Uterus (tissue), 4 donors: ENCODE data around the gene VAMP2. TPM values are rescaled to one million over a fixed set of nuclear protein-coding genes. Genes with fewer than 3 reads are reported as not detected.

Source experiments
- DNase-seq, 2 donors: peaks; one replicate each; pipeline ENCODE4 v3.0.0-alpha.2; 2019 to 2020
- H3K27ac ChIP-seq, 2 donors: fragments of 200-600 bp; sonication (generic); 1 replicate in 1 of 2; 2 replicates in 1 of 2; pipeline ENCODE4 v1.5.1; 2016 to 2018
- H3K27me3 ChIP-seq, 2 donors: fragments of 200-600 bp; sonication (generic); one replicate each; pipeline ENCODE4 v1.5.1; 2018 to 2019; ENCODE audit warnings: control low read depth in 1 of 2
- H3K36me3 ChIP-seq, 2 donors: fragments of 200-600 bp; sonication (generic); one replicate each; pipeline ENCODE4 v1.5.1; 2019; ENCODE audit warnings: control low read depth in 1 of 2
- H3K4me1 ChIP-seq, 2 donors: fragments of 200-600 bp; sonication (generic); one replicate each; pipeline ENCODE4 v1.5.1; 2018 to 2019; ENCODE audit warnings: control low read depth in 1 of 2
- H3K4me3 ChIP-seq, 2 donors: fragments of 200-600 bp; sonication (generic); 1 replicate in 1 of 2; 2 replicates in 1 of 2; pipeline ENCODE4 v1.5.1; 2018 to 2019; ENCODE audit warnings: mild to moderate bottlenecking in 1 of 2
- H3K9me3 ChIP-seq, 2 donors: fragments of 200-600 bp; sonication (generic); one replicate each; pipeline ENCODE4 v1.5.1; 2019; ENCODE audit warnings: control low read depth in 1 of 2
- POLR2A ChIP-seq, 2 donors: fragments of 450-650 bp; IDR thresholded peaks; one replicate each; pipeline ENCODE4 v1.6.1; 2016; ENCODE audit warnings: antibody characterized with exemption in 2 of 2, mild to moderate bottlenecking in 1 of 2, moderate library complexity in 1 of 2
- intact Hi-C: fragments of 100-400 bp; cut with DNase I; formaldehyde crosslinking; loops from one replicate; pipeline ENCODE4 v1.15.1; 2023; ENCODE audit warnings: low total_unique reads
- total RNA-seq, 4 donors: library from RNA; depleted of rRNA in 3 of 4; stranded (reverse); fragments of >200 nt in 3 of 4; gene quantifications; one replicate each; pipeline versions ENCODE4 v1.1.0 to v1.2.4, GENCODE V29; 2014 to 2023
- TF ChIP-seq, protein P1 (sequence below), 4 experiments: fragments of 200-600 bp in 2 of 4; fragments of 450-650 bp in 2 of 4; sonication (generic) in 2 of 4; IDR thresholded peaks; one replicate each; pipeline ENCODE4 v1.5.1; 2016 to 2019; ENCODE audit warnings: antibody characterized with exemption in 4 of 4, mild to moderate bottlenecking in 2 of 4, moderate library complexity in 1 of 4
- donor health status: DM: yes; HTN: yes; CAD: no.

Gene VAMP2
- total RNA-seq, 4 donors from 2014 or later = 6.7 to 150 (median 14.1) TPM

DNA sequence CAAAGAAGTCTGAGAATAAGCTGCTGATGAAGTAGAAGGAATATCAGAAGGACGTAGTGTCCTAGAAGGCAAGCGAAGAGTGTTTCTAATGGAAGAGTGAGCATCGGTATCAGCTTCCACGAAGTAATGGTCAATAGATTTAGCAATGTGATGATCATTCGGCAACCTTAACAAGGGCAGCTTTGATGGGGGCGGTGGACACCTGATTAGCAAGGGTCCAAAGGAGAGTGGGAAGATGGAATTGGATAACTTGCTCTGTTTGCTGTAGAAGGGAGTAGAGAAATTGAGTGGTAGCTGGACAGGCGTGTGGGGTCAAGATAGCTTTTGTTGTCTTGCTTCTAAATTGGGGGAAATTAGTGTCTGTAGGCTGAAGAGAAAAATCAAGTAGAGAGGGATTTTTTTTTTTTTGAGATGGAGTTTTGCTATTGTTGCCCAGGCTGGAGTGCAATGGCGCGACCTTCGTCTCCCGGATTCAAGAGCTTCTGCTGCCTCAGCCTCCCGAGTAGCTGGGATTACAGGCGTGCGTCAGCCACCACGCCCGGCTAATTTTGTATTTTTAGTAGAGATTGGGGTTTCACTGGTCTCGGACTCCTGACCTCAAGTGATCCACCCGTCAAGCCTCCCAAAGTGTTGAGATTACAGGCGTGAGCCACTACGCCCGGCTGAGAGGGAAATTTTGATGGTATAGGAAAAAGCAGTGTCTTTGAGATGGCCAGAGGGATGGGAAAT lies 24.9 kb downstream of the VAMP2 start:
- no peaks in the 10 kb centered on the region for H3K36me3 ChIP-seq
- peaks cover 0 to 5% of the 10 kb centered on the region in 2 donors for H3K4me1 ChIP-seq
- intact Hi-C loops = no loop called here
- TF ChIP-seq, protein P1, sequence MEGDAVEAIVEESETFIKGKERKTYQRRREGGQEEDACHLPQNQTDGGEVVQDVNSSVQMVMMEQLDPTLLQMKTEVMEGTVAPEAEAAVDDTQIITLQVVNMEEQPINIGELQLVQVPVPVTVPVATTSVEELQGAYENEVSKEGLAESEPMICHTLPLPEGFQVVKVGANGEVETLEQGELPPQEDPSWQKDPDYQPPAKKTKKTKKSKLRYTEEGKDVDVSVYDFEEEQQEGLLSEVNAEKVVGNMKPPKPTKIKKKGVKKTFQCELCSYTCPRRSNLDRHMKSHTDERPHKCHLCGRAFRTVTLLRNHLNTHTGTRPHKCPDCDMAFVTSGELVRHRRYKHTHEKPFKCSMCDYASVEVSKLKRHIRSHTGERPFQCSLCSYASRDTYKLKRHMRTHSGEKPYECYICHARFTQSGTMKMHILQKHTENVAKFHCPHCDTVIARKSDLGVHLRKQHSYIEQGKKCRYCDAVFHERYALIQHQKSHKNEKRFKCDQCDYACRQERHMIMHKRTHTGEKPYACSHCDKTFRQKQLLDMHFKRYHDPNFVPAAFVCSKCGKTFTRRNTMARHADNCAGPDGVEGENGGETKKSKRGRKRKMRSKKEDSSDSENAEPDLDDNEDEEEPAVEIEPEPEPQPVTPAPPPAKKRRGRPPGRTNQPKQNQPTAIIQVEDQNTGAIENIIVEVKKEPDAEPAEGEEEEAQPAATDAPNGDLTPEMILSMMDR (IDR thresholded peaks at IDR 0.05) = no peak
- peak overlapping the region; percentile 80 to 96 for H3K27ac ChIP-seq
- H3K4me3 ChIP-seq = peak overlapping the region in 1 of 2 donors; percentile 8
- no peaks in the 10 kb centered on the region for H3K9me3 ChIP-seq
- H3K27me3 ChIP-seq = no peaks in the 10 kb centered on the region
- peak in 1 of 2 donors; percentile 25 for DNase-seq

DNA sequence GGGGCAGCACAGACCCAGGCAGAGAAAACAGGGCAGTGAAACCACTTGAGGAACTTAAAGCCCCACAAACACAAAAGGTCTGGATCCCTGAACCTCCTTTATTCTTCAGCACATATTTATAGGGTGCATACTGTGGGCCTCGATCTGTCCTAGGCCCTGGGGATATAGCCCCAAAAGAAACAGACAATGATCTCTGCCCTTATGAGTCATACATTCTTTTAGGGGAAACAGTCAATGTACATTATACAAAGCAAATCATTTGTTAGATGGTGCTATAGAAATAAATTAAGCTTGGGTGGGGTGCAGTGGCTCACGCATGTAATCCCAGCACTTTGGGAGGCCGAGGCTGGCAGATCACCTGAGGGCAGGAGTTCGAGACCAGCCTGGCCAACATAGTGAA lies 28.8 kb downstream of the VAMP2 start:
- Histone ChIP-seq H3K27ac (no peak overlapping the region), H3K4me1 (peaks cover 0 to 5% of the 10 kb centered on the region in 2 donors), H3K9me3 (no peaks in the 10 kb centered on the region), H3K36me3 (no peaks in the 10 kb centered on the region), H3K4me3 (no peak overlapping the region), H3K27me3 (no peaks in the 10 kb centered on the region)
- TF ChIP-seq, protein P1 (IDR thresholded peaks at IDR 0.05) = no peak
- no peak for TF ChIP-seq POLR2A (IDR thresholded peaks at IDR 0.05)
- intact Hi-C loops = no loop called here
- no peak for DNase-seq

DNA sequence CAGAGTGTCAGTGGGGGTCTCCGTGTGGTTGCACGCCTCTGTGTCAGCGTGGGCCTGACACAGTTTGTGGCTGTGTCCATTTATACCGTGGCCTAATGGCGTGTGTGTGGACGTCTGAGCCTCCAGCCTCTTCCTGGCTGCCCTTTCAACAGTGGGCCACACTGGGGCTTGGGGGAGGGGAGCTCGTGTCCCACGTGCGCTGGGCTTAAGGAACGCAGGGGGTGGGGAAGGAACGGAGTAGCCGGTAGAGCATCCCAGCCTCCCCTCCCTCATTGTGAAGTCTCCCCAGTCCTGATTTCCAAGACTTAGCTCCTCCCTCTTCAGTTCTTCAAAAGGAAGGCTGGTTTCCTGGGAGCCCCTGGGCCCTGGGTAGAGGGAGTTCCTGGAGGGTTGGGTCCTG lies 29.3 kb downstream of the VAMP2 start:
- H3K9me3 ChIP-seq = no peaks in the 10 kb centered on the region
- no peak overlapping the region for H3K27ac ChIP-seq
- H3K4me3 ChIP-seq = no peak overlapping the region
- intact Hi-C loops = no loop called here
- H3K27me3 ChIP-seq = no peaks in the 10 kb centered on the region
- peaks cover 0 to 5% of the 10 kb centered on the region in 2 donors for H3K4me1 ChIP-seq
- H3K36me3 ChIP-seq = no peaks in the 10 kb centered on the region
- no peak for DNase-seq
- TF ChIP-seq, protein P1 (IDR thresholded peaks at IDR 0.05) = no peak
- no peak for TF ChIP-seq POLR2A (IDR thresholded peaks at IDR 0.05)

DNA sequence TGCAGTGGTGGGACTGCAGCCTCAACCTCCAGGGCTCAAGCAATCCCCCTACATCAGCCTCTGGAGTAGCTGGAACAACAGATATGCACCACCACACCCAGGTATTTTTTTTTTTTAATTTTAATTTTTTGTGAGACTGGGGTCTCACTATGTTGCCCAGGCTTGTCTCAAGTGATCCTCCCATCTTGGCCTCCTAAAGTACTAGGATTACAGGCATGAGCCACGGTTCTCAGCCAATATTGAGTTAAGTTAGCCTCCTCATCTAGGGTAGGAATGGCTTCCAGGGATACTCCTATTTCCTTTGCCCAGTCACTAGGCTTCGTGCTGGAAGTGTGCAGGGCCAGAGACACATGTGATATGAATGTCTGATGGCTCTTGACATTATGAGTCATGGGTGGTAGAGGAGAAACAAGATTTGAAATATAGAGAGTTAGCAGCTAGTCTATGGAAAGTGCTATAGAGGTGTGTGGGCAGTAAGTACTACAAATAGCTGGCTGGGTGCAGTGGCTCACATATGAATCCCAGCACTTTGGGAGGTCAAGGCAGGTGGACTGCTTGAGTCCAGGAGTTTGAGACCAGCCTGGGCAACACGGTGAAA lies 30.8 kb downstream of the VAMP2 start:
- Histone ChIP-seq H3K27me3 (no peaks in the 10 kb centered on the region), H3K4me1 (no peaks in the 10 kb centered on the region), H3K4me3 (no peak overlapping the region), H3K27ac (no peak overlapping the region), H3K36me3 (no peaks in the 10 kb centered on the region), H3K9me3 (no peaks in the 10 kb centered on the region)
- no peak for DNase-seq
- intact Hi-C loops = no loop called here
- TF ChIP-seq POLR2A (IDR thresholded peaks at IDR 0.05) = no peak
- TF ChIP-seq, protein P1 (IDR thresholded peaks at IDR 0.05) = no peak

DNA sequence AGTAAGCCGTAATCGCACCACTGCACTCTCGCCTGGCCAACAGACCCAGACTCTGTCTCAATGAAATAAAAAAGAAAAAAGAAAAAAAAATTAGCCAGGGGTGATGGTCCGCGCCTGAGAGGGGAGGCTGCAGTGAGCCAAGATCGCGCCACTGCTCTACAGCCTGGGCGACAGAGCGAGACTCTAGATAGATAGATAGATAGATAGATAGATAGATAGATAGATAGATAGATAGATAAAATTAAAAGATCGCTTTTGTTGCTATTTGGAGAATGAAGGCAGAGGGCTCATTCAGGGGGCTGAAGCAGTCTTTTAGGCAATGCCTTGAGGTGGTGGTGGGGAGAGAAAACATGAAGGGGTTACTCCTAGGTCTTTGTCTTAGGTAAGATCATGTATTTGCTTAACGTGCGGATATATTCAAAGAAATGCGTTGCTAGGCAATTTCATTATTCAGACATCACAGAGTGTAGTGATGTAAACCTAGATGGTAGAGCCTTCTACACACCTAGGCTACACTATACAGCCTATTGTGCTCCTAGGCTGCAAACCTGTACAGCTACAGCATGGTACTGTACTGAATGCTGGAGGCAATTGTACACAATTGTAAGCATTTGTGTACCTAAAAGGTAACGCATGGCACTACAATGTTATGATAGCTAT lies 34.5 kb downstream of the VAMP2 start:
- no peaks in the 10 kb centered on the region for H3K36me3 ChIP-seq
- no peak overlapping the region for H3K27ac ChIP-seq
- intact Hi-C loops = loop anchor here (10.0 kb wide), 1 partner anchor 57 kb away; no protein-coding TSS in a partner anchor
- no peaks in the 10 kb centered on the region for H3K27me3 ChIP-seq
- peaks cover 0 to 18% of the 10 kb centered on the region in 2 donors for H3K4me1 ChIP-seq
- TF ChIP-seq, protein P1 (IDR thresholded peaks at IDR 0.05) = no peak
- TF ChIP-seq POLR2A (IDR thresholded peaks at IDR 0.05) = no peak
- DNase-seq = no peak
- no peak overlapping the region for H3K4me3 ChIP-seq
- no peaks in the 10 kb centered on the region for H3K9me3 ChIP-seq
